ENCODE measurements around the gene STK11IP.
A peak's percentile ranks its signal among the peaks of the same experiment; 100 is the strongest.

The STK11IP gene

GRCh38 chr2:219634171-219634940 is 36.7 kb downstream of the STK11IP start:
- no peak for DNase-seq (ENCODE audit: low spot score)

GRCh38 chr2:219634951-219635751 is 37.5 kb downstream of the STK11IP start:
- DNase-seq (ENCODE audit: low spot score) = no peak

GRCh38 chr2:219636144-219636915 is 38.7 kb downstream of the STK11IP start:
- no peak for DNase-seq (ENCODE audit: low spot score)

DNA sequence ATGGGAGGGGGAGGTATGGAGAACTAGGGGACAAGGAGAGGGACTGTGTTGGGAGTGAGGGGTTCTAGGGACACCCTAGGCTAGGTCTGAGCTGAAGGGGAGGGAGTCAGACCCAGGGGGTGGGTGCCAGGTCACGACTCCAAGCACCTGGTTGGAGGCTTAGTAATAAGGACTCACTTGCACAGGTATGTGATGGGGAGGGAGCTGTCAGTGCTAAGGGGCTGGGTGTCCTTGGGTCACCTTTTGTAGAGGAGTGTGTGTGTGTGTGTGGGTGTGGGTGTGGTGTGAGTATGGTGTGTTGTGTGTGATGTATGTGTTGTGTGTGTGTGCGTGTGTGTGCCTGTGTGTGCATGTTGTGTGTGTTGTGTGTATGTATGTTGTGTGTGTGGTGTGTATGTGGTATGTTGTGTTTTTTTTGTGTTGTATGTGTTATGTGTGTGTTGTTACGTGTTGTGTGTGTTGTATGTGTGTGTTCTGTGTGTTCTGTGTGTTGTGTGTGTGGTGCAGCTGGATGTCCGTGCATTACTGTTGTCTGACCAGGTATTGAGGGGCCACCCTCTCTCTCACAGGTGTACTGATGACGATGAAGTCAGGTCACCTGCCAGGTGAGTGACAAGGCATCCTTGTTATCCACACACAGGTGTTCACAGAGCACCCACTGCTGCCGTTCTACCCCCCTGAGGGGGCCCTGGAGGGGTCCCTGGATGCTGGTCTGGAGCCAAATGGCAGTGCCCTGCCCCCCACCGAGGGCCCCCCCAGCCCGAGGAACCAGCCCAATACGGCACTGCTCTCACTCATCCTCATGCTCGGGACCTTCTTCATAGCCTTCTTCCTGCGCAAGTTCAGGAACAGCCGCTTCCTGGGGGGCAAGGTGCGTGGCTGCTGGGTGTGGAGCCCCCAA is 39.5 kb downstream of the STK11IP start:
- DNase-seq (ENCODE audit: low spot score) = no peak

GRCh38 chr2:219637842-219638185 is 40.2 kb downstream of the STK11IP start:
- no peak for DNase-seq (ENCODE audit: low spot score)

DNA sequence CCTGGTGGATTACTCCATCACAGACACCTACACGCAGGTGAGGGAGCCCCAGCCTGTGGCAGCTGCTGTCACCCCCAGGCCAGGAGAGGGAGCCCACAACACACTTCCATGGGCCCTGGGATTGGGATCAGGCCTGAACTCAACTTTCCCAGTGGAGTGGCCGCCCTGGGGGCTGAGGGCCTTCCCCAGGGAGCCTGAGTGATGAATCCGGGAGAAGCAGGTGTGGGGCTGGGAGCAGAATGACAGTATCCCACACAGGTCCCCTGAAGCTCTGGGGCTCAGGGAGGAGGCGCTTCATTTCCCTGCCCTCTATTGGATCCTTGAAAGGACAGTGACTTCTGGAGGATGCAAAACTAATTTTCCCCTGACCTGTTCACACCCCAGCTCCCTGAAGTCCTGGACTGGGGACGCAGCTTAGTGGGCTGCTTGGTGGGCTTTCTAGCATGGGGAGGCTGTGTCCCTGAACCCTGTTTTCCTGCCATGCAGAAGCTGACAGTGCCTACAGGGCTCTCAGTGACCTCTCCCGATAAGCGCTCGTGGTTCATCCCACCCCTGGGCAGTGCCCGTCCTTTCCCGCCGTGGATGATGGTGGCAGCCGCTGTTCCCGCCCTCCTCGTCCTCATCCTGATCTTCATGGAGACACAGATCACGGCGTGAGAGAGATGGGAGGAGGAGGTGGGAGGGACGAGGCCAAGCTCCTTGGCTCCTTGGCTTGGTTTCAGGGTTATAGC is 40.7 kb downstream of the STK11IP start:
- DNase-seq (ENCODE audit: low spot score) = no peak

DNA sequence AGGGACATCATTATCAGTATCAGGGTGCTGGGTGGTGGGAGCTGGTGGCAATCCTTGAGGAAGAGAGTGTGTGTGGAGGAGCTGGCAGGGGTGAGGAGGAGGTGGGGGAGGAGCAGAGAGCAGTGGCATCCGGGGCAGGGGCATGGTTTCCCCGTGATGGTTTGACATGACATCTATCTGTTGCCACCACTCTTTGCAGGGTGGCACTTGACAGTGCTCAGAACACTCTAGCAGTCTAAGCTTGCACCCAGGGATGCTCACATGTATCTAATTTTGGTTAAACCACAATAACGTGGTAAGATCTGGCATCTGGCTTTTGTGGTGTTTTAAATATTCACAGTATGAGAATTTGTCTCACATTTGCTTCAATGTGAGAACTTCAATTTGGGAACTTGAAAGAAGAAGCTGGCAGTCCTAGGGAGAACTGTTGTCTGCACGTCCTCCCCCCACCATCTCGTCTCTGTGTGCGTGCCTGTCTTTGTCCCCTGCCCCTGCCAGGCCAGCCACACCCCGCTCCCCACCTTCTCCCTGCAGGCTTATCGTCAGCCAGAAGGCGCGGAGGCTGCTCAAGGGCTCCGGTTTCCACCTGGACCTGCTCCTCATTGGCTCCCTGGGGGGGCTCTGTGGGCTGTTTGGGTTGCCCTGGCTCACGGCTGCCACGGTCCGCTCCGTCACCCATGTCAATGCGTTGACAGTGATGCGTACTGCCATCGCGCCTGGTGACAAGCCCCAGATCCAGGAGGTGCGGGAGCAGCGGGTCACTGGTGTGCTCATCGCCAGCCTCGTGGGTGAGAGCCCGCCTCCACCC is 41.5 kb downstream of the STK11IP start:
- DNase-seq (ENCODE audit: low spot score) = no peak

DNA sequence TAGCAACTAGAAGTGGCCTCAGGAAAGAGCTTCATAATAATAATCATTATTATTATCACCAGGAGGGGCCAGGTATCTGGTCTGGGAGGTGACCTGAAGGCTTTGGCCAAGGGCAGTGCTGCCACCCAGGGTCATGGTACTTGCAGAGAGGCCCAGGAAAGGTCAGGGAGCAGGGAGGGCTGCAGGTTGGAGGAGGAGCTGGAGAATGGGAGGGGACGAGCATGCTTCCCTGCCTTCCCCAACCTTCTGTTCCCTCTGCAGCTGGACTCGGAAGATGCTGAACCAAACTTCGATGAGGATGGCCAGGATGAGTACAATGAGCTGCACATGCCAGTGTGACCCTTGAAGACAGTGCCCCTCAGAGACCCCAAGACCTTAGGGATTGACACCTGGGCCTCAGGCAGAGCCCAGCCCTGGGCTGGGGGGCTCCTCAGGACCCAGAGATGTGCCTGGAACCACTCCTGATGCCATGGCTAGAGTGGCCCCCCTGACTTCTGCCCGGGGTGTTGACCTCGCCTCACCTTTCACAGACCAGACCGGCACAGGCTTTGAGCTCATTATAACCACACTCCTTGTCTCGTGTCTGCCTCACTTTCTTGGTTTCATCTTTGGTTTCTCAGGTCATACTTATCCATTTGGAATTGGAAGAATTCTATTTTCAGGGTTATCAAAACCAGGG is 43.9 kb downstream of the STK11IP start:
- no peak for DNase-seq (ENCODE audit: low spot score)

DNA sequence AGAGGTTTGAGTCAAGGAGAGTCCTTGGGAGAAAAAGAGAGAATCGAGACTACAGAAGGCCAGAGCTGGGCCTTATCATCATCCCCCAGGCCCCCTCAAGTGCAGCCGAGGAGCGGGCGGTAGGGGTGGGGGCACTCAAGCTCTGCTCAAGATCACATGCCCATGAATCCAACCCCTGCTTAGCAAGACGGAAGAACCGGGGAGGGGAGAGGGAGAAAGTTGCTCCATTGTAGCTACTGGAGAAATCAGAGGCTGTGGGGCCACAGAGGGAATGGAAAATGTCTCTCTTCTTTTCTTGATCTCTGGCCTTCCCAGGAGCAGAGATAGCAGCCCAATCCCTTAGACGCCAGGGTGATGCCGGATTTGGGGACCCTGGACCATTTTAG is 44.4 kb downstream of the STK11IP start:
- no peak for DNase-seq (ENCODE audit: low spot score)

GRCh38 chr2:219642465-219643083 is 44.9 kb downstream of the STK11IP start:
- DNase-seq (ENCODE audit: low spot score) = peak; percentile 84

DNA sequence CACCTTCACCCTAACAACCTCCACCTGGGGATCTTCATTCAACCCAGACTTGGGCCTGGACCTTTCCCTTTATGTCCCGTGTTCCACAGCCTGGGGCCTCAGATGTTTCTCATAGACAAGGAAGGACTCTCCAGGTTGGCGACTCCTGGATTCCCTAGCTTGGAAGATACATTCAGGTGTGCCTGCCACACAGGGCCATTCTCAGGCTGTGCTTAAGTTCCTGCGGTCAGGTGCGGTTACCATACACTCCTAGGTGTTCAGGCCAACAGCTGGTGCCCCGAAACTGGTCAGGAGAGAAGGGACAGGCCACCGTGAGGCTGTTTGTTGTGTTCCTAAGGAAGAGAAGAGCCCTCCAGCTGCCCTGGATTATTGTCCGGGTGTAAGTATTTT is 45.4 kb downstream of the STK11IP start:
- DNase-seq (ENCODE audit: low spot score) = no peak

DNA sequence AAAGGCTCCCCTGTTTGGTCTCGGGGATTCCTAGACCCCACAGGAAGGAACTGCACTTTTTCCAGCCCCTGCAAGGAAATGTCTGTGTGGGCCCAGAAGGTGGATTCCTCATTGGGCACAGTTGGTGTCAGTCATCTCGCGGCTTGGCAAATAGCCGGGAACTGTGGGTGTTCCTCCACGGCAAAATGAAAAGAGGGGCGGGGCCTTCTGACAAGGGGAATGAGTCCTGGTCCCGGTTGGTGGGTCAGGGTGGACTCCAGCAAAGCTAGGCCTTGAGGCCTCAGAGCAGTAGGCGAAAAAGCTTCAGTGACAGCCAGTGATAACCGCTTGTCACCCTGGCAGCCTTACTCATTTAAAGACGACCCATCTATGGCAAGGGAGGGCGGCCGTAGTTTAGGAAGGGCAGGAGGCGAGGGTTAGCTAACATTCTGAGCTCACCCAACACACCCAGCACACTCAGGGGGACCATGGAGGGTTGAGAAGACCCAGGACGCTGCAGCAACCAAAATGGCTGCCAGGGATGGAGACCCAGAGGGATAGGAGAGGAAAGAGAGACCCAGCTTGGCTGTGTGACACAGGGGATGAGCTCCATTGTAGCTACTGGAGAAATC is 46.2 kb downstream of the STK11IP start:
- no peak for DNase-seq (ENCODE audit: low spot score)

DNA sequence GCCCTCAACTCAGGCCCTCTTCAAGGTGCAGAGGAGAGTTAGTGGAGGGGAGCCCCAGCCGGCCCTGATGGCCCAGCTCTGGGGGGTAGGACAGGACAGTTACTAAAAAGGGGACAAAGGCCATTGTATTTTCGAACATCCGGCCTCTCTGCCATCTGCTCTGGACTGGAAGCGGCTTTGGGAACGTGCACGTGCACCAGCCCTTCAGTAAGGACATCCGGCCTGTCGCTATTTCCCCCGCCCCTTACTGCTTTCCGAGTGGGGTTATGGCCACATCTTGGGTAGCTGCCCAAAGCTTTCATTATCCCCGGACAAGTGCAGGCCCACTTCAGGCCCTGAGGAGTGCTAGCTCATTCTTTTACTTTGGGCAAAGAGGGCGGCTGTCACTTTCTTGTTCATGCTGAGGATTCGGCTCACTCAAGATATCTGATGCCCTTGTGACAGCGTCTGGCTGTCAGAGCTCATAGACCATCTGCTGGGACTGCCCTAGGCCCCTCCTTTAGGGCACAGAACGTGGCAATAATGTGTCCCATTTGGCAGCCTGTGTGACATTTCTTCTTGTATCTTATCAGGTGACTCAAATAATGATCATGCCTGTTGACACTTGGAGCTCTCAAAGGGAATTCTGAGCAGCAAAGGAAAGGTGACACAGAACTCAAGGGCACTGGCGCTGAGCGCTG is 47.3 kb downstream of the STK11IP start:
- no peak for DNase-seq (ENCODE audit: low spot score)

DNA sequence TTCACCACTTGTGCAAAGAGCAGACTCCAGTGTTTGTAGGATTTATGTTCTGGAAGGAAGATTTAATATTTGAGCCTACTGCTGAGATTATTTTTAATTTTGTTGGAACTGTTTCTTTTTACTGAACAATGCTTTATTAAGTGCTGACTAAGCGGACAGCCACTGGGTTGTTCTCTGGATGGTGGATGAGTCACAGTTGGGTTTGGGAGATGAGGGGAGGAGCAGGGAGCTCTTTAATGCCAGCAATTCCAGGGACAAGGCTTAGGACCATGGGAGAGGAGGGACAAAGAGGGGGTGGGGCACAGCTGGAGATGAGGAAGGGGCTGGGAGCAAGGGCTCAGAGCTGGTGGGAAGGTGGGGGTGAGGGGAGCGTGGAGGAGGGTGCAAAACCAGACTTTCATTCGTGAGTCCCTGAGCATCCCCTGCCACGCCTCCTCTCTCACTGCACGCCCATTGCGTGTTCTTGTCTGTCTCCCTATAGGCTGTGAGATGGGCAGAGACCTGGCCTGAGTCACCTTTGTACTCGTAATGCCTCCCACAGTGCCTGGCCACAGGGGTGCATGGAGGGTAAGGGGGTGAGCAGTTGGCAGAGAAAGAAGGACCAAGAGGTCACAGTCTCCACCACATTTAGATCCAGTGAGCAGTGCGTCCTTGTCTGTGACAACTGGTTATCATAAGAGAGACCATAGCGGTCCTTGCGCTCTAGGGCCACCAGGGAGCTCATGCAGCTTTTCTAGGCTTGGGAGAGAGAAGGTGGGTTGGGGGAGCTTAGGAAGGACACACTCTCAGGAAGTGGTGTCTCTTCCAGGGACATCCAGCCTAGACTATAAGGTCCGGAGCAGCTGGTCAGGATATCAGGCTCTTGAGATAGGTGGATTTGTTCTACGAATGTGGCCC is 48.2 kb downstream of the STK11IP start:
- no peak for DNase-seq (ENCODE audit: low spot score)

DNA sequence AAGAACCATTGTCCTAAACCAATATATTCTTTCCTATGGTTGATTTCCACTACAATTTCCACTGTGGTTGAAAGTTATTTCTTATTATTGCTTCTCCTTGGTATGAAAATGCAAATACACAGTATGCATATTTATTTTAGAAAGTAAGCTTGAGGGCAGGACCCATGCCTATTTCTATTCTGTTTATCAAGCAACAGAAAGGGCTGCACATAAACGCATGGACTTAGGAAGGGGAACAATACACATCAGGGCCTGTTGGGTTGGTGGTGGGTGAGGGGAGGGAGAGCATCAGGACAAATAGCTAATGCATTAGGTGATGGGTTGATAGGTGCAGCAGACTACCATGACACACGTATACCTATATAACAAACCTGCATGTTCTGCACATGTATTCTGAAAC is 50.5 kb downstream of the STK11IP start:
- DNase-seq (ENCODE audit: low spot score) = no peak

GRCh38 chr2:219648963-219649362 is 51.3 kb downstream of the STK11IP start:
- DNase-seq (ENCODE audit: low spot score) = no peak
